ENCODE results near the gene UCKL1. TPM values are rescaled to one million over a fixed set of nuclear protein-coding genes. Genes with fewer than 3 reads are reported as not detected.

UCKL1 gene
- total RNA-seq, 1 donor from 2014 or later, result 130 TPM

GRCh38 chr20:63895202-63895951 is 60.8 kb downstream of the UCKL1 start:
- Mint-ChIP-seq H3K27me3 (ENCODE audit: unreplicated experiment) (peaks cover 9% of the 10 kb centered on the region), H3K27ac (ENCODE audit: unreplicated experiment) (peak overlapping the region; percentile 73), H3K36me3 (ENCODE audit: unreplicated experiment) (no peaks in the 10 kb centered on the region), H3K9me3 (ENCODE audit: unreplicated experiment) (peaks cover 10% of the 10 kb centered on the region), H3K4me1 (ENCODE audit: low read depth, unreplicated experiment) (peaks cover 18% of the 10 kb centered on the region), H3K4me3 (ENCODE audit: unreplicated experiment) (peak overlapping the region; percentile 95)
- no peak for TF ChIP-seq CTCF (IDR thresholded peaks at IDR 0.05; ENCODE audit: partially characterized antibody, unreplicated experiment)
- no peak for DNase-seq

GRCh38 chr20:63894358-63895201 is 61.6 kb downstream of the UCKL1 start, which contains the start of gene DNAJC5:
Gene DNAJC5, plus strand, starts transcription at chr20:63895126. Its CDS starts 33,220 bp downstream, at chr20:63928346.
- Mint-ChIP-seq H3K4me1 (ENCODE audit: low read depth, unreplicated experiment) (peaks cover 18% of the 10 kb centered on the region), H3K27me3 (ENCODE audit: unreplicated experiment) (peaks cover 12% of the 10 kb centered on the region), H3K36me3 (ENCODE audit: unreplicated experiment) (no peaks in the 10 kb centered on the region), H3K4me3 (ENCODE audit: unreplicated experiment) (peak within 1 kb of the TSS; percentile 95), H3K27ac (ENCODE audit: unreplicated experiment) (peak within 1 kb of the TSS; percentile 73), H3K9me3 (ENCODE audit: unreplicated experiment) (peaks cover 10% of the 10 kb centered on the region)
- DNase-seq, result peak; percentile 92
- TF ChIP-seq CTCF (IDR thresholded peaks at IDR 0.05; ENCODE audit: partially characterized antibody, unreplicated experiment), result no peak

- no peaks in the 10 kb centered on the region for H3K36me3 Mint-ChIP-seq (ENCODE audit: unreplicated experiment)
- peaks cover 14% of the 10 kb centered on the region for H3K27me3 Mint-ChIP-seq (ENCODE audit: unreplicated experiment)
- peak overlapping the region; percentile 56 for H3K27ac Mint-ChIP-seq (ENCODE audit: unreplicated experiment)
- no peak for TF ChIP-seq CTCF (IDR thresholded peaks at IDR 0.05; ENCODE audit: partially characterized antibody, unreplicated experiment)
- DNase-seq, result no peak
- peak overlapping the region; percentile 87 for H3K4me3 Mint-ChIP-seq (ENCODE audit: unreplicated experiment)
- peaks cover 18% of the 10 kb centered on the region for H3K4me1 Mint-ChIP-seq (ENCODE audit: low read depth, unreplicated experiment)
- peaks cover 10% of the 10 kb centered on the region for H3K9me3 Mint-ChIP-seq (ENCODE audit: unreplicated experiment)
These were observed 62.2 kb downstream of the UCKL1 start for GRCh38 chr20:63893999-63894357.

- peaks cover 10% of the 10 kb centered on the region for H3K9me3 Mint-ChIP-seq (ENCODE audit: unreplicated experiment)
- peaks cover 14% of the 10 kb centered on the region for H3K27me3 Mint-ChIP-seq (ENCODE audit: unreplicated experiment)
- H3K4me3 Mint-ChIP-seq (ENCODE audit: unreplicated experiment), result no peak overlapping the region
- no peaks in the 10 kb centered on the region for H3K36me3 Mint-ChIP-seq (ENCODE audit: unreplicated experiment)
- H3K27ac Mint-ChIP-seq (ENCODE audit: unreplicated experiment), result no peak overlapping the region
- DNase-seq, result no peak
- peaks cover 16% of the 10 kb centered on the region for H3K4me1 Mint-ChIP-seq (ENCODE audit: low read depth, unreplicated experiment)
- no peak for TF ChIP-seq CTCF (IDR thresholded peaks at IDR 0.05; ENCODE audit: partially characterized antibody, unreplicated experiment)
These were observed 63.8 kb downstream of the UCKL1 start for GRCh38 chr20:63892402-63892801.

All from glutamatergic neuron (in vitro differentiated cells).